Epithelial cell of proximal tubule (primary cell): ENCODE results near the gene C19orf38. TPM values are rescaled to one million over a fixed set of nuclear protein-coding genes. Genes with fewer than 3 reads are reported as not detected.
"Not testable (repeated sequence)": the region's sequence is repeated elsewhere in the genome, so short reads cannot be mapped to it uniquely, and the experiment has no call there.

Source experiments
- DNase-seq: peaks from one replicate; pipeline ENCODE4 v3.0.0-alpha.2; 2011; ENCODE audit warnings: low read depth
- H3K4me3 ChIP-seq: 2 replicates; pipeline ENCODE4 v1.5.1; 2011; ENCODE audit warnings: low read depth, mild to moderate bottlenecking, low read length
- CTCF ChIP-seq: conservative IDR thresholded peaks from 2 replicates; pipeline ENCODE4 v1.5.1; 2012; ENCODE audit warnings: low read depth, mild to moderate bottlenecking, low read length
- total RNA-seq: library from RNA; depleted of rRNA; stranded (reverse); fragments of >200 nt; gene quantifications from 2 replicates; pipeline ENCODE4 v1.2.3, GENCODE V29; 2015

The C19orf38 gene
- total RNA-seq, 1 donor from 2014 or later: not detected

GRCh38 chr19:10852098-10852800 is 4.0 kb downstream of the C19orf38 start:
- no peak overlapping the region for H3K4me3 ChIP-seq
- no peak for TF ChIP-seq CTCF
- DNase-seq: no peak

DNA sequence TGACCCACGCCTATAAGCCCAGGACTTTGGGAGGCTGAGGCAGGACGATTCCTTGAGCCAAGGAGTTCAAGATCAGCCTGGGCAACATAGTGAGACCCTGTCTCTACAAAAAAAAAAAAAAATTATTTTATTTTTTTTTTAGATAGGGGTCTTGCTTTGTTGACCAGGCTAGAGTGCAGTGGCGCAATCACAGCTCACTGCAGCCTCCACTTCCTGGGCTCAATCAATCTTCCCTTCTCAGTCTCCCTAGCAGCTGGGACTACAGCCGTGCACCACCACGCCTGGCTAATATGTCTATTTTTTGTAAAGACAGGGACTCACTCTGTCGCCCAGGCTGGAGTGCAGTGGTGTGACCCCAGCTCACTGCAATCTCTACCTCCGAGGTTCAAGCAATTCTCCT is 4.7 kb downstream of the C19orf38 start:
- no peak for DNase-seq
- no peak overlapping the region for H3K4me3 ChIP-seq
- no peak for TF ChIP-seq CTCF

- H3K4me3 ChIP-seq: no peak overlapping the region
- TF ChIP-seq CTCF: no peak
- DNase-seq: no peak
Observed at GRCh38 chr19:10854350-10855089, 6.3 kb downstream of the C19orf38 start.

DNA sequence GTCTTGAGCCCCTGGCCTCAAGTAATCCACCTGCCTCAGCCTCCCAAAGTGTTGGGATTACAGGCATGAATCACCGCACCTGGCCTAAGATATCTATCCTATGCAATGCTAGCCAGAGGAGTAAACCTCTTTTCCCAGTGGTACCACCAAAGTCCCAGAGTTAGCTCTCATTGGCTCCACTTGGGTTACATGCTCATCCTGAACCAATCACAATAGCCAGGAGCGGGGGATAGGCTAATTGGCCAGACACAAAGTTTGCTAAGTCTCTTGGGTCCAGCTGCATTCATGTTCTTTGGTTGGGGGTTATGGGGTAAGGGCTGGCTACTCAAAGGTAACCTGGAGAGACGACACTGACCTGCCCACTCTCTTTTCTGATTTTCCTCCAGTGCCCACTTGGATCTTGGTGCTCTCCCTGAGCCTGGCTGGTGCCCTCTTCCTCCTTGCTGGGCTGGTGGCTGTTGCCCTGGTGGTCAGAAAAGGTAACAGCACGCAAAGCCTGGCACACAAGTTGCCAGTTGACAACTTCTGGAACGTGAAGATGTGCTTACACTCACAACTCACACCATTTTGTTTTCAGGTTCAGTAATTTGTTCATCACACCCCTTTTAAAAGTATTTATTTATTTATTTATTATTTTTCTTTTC is 7.8 kb downstream of the C19orf38 start:
- TF ChIP-seq CTCF: peak; percentile 59
- DNase-seq: no peak

GRCh38 chr19:10856899-10857298 is 8.7 kb downstream of the C19orf38 start:
- H3K4me3 ChIP-seq, DNase-seq: not testable (repeated sequence)

More for the DNA sequence above, 7.8 kb downstream of the C19orf38 start:
- H3K4me3 ChIP-seq: no peak overlapping the region

DNA sequence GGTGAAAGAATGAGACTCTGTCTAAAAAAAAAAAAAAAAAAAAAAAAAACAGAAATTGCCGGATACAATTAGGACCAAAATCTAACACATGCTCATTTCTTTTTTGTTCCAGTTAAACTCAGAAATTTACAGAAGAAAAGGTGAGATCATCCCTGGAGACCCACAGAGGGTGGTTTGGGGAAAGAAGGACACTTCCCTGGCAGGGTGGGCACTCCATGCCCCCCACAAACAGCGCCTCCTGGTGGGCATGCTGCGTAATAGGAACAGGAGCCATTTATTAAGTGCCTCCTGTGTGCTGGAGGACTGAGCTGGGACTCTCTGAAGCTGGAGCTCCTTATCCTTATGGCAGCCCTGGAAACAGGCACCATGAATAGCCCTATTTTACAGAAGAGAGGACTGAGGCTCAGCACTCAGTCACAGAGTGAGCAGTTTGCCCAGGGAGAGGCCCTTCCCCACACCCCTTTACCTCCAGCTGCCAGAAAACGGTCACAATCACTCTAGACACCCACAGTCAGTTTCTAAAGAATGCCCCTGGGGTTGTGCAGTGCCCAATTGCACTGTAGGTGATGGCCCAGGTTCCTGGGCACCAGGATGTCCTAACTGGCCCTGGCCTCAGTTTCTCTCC is 10.1 kb downstream of the C19orf38 start:
- DNase-seq: no peak
- TF ChIP-seq CTCF: peak; percentile 83

GRCh38 chr19:10861103-10861651 is 13.0 kb downstream of the C19orf38 start:
- H3K4me3 ChIP-seq: no peak overlapping the region
- no peak for DNase-seq
- peak; percentile 52 for TF ChIP-seq CTCF

More for the DNA sequence above, 10.1 kb downstream of the C19orf38 start:
- H3K4me3 ChIP-seq: no peak overlapping the region
